ENCODE data around the gene RRP12.

GRCh38 chr10:97442277-97442676, 41.1 kb upstream of the RRP12 start:
- TF ChIP-seq POLR2A (IDR thresholded peaks at IDR 0.05): no peak
- TF ChIP-seq, protein P1, sequence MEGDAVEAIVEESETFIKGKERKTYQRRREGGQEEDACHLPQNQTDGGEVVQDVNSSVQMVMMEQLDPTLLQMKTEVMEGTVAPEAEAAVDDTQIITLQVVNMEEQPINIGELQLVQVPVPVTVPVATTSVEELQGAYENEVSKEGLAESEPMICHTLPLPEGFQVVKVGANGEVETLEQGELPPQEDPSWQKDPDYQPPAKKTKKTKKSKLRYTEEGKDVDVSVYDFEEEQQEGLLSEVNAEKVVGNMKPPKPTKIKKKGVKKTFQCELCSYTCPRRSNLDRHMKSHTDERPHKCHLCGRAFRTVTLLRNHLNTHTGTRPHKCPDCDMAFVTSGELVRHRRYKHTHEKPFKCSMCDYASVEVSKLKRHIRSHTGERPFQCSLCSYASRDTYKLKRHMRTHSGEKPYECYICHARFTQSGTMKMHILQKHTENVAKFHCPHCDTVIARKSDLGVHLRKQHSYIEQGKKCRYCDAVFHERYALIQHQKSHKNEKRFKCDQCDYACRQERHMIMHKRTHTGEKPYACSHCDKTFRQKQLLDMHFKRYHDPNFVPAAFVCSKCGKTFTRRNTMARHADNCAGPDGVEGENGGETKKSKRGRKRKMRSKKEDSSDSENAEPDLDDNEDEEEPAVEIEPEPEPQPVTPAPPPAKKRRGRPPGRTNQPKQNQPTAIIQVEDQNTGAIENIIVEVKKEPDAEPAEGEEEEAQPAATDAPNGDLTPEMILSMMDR (IDR thresholded peaks at IDR 0.05): no peak

Measured in body of pancreas (tissue), 4 donors.